HG03521 (cell line): ENCODE data around the gene USPL1.
"Not testable (repeated sequence)": the region's sequence is repeated elsewhere in the genome, so short reads cannot be mapped to it uniquely, and the experiment has no call there.

Experiments
- ATAC-seq: cut with Tn5 transposase; IDR thresholded peaks from one replicate; pipeline ENCODE4 v1.9.1; 2021; ENCODE audit warnings: mild to moderate bottlenecking, moderate library complexity; ENCODE audit not compliant: unreplicated experiment

The USPL1 gene

DNA sequence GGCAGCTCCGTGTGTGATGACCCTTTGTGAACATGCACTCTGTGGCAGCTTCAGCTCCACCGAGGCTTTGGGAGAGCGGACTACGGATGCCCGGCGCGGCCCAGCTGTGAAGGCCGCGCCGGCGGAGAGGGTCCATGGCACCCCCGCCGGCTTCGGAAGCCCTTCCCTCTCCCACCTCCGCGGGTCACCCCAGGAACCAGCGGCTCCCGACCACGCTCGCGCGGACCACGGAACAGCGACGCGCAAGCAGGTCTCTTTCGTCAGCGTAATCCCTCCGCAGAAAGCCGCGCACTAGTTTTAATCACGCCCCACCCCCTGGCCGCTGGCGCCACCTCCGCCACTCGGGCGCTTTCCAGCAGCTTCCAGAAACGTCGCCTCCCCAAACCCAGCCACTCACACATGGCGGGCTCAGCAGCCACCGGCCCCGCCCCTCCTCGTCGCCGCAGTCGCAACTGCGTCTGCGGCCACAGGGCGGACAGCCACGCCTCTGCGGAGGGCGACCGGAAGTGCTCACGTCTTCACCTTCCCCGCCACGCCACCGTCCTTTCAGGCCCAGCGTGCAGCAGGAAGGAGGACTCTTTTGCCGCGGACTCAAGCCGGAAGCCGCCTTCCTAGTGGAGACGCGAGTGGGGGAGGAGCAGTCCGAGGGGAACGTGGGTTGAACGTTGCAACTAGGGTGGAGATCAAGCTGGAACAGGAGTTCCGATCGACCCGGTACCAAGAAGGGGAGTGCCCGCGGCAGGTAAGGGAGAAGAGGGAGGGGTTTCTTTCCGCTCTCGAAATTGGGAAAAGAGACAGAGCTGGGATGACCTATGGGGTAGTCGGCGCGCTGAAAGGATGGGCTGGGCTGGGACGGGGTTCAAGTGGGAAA is at the start of gene USPL1:
TSS of gene USPL1 (plus strand) at position 606 of the 871 bp plus-strand sequence. CDS start 3,221 bp downstream, outside the sequence.
- ATAC-seq, result peak; percentile 88

DNA sequence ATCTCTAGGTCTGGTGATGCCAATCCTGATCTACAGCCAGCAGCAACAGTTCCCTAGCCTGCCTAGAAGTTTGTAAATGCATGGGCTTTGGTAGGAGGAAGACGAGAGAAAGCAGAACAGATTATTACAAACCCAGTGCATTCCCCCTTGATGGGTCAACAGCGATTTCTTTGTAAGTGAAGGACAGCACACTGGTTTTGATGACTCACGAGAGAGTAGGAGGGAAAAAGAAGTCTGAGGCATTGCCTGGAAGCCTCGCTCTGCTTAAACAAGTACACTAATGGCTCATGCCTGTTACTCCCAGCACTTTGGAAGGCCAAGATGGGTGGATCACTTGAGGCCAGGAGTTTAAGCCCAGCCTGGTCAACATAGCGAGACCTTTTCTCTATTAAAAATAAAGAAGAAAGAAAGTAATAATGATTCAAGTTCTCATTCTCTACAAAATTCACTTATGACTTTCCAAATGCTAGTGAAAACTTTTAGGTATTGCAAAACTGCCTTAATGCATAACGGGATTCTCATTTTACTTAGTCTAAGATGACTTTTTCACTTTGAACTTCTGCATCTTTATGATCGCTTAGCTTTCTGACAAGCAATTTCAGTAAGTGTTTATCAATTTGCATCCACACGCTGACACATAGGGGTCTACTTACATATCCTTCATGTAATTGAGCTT is 47.7 kb upstream of the USPL1 start:
- no peak for ATAC-seq

DNA sequence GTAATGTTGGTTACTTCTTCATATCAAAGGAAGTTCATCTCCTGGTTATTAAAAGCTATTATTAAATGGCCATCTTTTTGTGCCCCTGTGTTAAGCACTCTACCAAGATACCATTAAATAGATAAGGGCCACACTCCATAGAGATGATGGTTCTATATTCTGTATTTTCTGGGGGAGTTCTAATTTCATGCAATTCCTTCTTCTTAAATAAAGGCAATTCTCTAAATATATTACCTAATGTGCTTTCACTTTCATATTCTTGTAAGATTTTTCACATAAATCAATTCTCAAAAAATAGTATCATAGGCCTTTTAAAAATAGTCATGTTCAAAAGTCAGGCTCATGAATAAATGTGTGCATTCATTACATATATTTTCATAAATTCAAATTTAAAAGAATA is 47.0 kb upstream of the USPL1 start:
- ATAC-seq, result no peak

DNA sequence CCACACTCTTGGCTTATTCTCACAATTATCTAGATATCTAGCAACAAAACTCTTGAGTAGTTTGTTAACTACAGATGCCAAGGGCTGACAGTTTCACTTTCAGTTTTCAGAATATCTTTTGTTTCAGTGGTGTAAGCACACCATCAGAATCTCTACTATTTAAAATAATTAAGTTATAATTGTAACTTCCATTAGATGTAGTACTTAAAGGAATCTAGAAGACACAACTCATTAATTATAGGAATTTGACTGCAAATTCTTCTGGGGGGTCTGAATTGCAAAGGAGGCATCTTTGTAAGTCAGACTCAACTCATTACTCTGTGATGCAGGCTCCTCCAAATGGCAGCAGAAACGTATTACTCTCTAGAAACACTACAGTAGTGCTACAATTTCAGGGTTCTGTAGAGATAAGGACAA is 44.9 kb upstream of the USPL1 start:
- ATAC-seq, result no peak

DNA sequence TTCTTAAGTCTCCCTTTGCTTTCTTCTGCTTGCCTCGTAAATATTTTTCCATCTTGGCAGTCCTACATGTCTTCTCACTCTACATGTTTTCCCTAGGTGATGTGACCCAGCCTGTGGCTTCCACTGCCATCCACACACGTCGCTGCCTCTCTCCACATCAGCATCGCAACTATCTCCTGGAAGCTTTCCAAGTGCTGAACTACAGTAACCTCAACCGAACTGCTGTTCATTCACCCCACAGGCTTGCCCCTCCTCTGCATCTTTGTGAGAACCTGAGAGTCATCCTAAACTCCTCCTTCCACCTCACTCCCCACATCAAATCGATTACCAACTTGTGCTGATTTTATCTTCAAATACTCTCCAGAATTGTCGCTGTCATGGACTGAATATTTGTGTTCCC is 41.2 kb upstream of the USPL1 start:
- ATAC-seq, result no peak

DNA sequence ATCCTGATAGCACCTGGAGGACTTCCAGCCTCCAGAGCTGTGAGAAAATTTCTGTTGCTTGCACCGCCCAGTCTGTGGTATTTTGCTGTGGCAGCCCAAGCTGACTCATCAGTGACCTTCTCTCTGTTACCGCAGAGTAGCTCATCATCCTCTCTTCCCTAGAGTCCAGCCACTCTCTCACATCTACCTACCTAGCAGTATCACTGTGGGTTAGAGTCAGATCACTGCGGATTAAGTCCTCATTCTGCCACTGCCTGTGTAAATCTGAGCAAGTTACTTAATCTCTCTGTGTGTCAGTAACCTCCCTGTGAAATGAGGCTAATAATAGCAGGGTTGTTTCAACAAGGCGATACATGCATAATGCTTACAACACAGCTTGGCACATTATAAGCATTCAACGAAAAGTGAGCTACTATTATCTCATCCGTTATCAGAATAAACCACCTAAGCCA is 40.3 kb upstream of the USPL1 start:
- peak; percentile 63 for ATAC-seq

DNA sequence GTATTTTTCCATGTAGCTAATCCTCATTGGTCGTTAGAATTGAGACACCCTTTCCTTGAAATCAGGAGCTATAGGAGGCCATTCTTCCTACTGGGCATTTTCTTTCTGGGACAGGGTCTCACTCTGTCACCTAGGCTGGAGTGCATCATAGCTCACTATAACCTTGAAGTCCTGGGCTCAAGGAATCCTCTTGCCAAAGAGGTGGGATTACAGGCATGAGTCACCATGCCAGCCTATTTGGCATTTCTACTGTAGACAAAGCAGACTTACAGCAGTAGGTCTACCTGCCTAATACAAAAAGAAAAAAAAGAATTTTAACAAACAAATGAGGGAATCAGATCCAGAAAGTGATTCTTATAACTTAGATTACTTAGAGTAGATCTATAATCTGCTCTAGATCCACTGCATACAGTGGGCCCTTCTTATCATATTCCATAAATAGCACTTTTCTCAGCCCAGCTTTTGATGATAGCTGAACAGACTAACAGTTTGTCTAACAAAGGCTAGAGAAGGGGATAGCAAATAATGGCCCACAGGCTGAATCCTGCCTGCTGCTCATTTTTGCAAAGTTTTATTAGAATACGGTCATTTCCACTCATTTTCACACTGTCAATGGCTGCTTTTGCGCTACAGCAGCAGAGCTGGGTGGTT is 36.7 kb upstream of the USPL1 start:
- ATAC-seq, result no peak

DNA sequence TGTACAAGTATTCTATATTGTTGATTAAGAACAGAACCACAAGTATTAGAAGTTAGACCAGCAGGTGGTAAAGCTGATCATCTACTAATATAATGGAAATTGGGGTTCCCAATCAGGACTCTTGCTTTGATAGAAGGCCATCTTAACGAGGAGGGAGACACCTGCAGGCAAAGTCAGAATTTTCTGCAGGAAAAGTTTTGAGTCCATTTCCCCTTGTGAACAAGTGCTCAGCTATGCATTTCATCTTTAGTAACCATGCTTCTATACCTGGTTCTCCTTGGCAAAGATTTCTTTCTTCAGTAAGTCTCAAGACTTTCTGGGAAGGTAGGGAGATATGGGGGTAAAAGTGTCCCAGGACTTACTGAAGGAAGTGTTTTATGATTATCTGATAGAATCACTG is 36.1 kb upstream of the USPL1 start:
- no peak for ATAC-seq

DNA sequence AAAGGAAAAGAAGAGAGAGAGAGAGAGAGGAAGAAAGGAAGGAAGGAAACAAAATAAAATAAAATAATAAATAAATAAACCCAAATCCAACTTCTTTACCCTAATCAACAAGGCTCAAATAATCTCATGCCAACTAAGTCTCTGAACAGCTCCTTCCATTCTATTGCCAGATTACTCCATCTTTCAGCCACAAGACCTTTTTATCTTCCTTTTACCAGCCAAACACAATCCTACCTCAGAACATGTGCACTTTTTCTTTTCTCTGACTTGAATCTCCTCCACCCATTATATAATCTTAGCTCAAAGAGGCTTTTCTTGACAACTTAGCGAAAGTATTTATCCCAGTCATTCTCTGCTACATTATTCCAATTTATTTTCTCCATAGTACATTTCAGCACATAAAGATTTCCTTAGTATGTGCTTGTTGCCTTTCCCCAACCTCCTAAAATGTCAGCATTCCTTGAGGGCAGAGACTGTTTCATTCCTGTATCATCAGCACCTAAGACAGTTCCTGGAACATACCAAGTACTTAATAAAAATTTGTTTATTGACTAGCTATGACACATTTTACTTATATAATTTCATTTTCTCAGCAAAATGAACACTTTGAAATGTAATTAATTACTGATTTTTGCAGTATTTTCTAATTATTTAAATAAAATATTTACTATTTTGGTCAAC is 33.5 kb upstream of the USPL1 start:
- no peak for ATAC-seq

DNA sequence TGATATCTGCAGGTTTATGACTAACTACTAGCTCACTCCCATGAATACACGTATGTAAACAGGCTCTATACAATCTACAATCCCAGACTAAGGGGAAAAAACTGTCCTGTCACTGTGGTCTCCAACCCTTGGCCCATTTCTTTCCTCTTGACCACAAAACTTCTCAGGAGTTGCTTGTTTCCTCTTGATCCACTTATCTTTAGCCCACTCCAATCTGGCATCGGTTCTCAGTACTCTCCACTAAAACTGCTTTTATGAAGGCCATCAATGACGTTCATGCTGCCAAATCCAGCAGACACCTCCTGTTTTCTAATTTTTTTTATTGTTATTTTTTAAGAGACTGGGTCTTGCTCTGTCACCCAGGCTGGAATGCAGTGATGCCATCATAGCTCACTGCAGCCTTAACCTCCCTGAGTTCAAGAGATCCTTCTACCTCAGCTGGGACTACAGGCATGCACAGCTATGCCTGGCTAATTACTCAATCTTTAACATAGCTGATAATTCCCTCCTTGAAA is 31.9 kb upstream of the USPL1 start:
- ATAC-seq, result no peak

DNA sequence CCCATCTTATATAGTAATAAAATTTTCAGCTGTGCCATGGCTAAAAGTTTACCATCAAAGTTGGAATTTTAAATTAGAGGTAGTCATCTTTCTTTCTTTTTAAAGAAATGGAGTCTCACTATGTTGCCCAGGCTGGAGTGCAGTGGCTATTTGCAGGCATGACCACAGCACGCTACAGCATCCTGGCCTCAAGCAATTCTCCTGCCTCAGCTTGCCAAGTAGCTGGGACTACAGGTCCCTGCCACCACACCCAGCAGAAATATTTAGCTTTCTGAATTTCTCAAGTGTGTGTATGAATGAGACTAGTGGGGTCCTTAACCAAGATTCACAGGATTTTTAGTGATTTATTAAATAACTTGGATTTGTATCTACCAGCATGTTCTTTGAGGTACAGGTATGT is 30.5 kb upstream of the USPL1 start:
- ATAC-seq, result no peak

DNA sequence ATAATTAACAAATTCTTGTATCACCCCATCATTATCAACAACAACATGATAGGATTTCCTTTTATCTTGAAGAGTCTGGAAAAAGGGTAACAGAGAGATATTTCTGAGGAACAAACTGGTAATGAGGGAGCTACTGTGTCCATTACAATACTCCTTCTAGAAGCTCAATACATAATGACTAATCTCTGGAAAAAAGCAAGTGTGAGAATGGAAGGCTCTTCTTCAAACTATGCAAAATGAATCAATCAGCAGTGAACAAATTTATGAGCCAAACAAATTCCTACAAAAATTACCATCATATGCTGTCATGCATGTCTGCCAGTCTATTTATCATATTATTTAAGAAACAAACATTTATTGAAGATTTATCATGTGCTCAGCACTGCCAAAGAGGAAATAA is 30.0 kb upstream of the USPL1 start:
- ATAC-seq, result no peak

DNA sequence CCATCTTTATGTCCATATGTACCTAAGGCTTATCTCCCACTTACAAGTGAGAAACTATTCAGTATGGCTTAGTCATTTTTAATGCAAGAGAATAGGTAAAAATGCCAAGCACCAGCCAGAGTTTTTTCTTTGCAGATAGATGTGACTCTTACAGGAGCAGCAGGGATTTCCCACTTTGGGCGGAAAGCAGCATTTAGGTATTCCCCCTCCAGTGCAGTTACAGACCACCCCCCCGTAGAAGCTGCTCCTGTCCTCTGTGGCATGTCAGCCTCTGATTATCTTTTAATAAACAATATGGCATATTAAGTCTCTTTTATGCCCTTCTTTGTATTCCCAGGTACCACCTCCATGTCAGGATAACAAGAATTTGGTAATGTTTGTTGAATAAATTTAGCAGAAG is 24.7 kb upstream of the USPL1 start:
- no peak for ATAC-seq

DNA sequence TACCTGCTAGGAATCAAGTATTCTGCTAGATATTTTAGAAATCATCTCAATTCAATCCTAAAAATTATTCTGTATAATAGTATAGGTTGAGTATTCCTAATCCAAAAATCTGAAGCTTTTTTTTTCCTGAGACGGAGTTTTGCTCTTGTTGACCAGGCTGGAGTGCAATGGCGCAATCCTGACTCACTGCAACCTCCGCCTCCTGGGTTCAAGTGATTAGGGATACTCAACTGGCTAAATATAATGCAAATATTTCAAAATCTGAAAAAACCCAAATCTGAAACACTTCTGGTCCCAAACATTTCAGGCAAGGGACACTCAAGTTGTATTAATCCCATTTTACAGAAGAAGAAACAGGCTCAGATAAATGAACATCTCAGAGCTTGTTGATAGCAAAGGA is 17.2 kb upstream of the USPL1 start:
- no peak for ATAC-seq

DNA sequence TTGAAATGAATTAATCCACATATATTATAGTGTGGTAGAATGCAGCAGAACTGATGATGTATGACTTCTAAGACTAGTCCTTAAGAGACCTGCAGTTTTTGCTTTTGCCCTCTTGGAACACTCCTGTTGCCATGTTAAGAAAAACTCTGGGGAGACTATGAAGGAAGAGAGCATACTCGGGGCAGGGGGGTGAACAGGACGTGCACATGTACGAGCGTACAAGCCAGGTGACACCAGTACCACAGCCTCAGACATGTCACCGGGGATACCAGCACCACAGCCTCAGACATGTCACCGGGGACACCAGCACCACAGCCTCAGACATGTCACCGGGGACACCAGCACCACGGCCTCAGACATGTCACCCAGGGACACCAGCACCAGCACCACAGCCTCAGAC is 15.9 kb upstream of the USPL1 start:
- ATAC-seq, result no peak

DNA sequence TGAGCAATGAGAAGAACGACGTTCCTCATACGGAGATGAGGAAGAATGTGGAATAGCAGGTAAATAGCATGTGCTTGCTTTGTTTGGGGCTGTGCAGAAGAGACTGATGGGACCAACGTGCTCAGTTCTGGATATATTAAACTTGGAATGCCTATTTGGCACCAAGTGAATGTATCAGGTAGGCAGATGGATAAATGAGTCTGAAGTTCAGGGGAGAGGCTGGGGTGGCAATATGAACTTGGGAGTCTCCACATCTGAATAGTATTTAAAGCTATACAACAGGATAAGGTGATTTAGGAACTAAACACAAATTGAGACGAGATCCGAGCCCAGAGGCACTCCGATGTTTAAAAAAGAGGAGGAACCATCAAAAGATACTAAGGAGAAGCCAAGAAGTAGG is 12.7 kb upstream of the USPL1 start:
- no peak for ATAC-seq

DNA sequence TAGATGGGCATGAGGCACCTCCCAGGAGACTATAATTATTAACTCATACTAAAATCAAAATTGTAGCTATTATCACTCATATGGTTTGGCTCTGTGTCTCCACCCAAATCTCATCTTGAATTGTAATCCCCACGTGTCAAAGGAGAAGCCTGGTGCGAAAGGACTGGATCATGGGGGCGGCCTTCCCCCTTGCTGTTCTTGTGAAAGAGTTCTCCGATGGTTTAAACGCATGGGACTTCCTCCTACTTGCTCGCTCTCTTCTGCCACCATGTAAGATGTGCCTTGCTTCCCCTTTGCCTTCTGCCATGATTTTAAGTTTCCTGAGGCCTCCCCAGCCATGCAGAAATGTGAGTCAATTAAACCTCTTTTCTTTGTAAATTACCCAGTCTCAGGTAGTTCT is 10.5 kb upstream of the USPL1 start:
- not testable (repeated sequence) for ATAC-seq

DNA sequence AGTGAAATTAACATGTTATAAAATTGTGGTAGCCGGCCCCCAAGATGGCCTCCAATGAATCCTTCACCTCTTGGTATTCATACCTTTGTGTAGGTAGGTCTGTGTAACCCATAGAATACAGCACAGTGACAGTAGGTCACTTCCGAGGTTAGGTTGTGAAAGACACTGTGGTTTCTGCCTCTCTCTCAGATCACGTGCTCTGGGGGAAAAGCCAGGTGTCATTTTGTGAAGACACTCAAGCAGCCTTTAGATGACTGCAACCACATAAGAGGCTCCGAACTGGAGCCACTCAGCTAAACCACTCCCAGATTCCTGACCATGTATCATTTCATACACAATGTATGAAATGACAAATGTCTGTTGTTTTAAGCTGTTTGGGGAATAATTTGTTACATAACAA is 9.8 kb upstream of the USPL1 start:
- peak; percentile 96 for ATAC-seq

DNA sequence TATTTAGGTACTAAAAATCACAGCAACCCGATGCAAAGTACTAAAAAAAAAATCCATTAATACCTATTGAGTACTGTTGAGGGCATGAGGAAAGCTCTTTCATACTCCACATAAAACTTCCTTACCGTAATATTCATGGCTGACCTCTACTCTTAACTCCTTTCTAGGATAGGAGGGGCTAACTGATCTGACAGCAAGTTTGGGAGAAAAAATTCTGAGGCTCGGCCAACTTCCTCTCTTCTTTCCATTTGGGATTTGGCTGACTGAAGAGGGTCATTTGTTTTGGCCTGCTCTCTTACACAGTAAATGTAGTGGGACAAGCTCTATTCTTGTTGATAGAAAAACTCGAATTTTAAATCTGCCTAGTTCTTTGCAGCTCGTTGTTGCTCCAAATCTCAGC is 9.4 kb upstream of the USPL1 start:
- no peak for ATAC-seq

DNA sequence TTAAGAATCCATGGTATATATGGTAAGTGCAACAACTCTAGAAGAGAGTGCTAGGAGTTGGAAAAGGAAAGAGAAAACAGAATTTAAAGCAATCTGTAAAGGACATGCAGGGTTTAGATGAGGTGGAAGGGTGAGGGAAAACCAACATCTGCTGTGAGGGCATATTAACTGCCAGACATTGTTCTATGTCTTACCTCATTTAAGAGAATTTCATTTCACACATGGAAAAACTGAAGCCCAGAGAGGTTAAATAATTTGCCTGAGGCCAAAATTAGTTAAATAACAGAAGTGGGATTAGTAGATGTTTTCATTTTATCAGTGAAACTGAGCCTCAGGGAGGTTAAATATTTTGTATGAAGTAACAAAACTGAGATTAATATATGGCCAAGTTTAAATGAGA is 7.4 kb upstream of the USPL1 start:
- ATAC-seq, result no peak

DNA sequence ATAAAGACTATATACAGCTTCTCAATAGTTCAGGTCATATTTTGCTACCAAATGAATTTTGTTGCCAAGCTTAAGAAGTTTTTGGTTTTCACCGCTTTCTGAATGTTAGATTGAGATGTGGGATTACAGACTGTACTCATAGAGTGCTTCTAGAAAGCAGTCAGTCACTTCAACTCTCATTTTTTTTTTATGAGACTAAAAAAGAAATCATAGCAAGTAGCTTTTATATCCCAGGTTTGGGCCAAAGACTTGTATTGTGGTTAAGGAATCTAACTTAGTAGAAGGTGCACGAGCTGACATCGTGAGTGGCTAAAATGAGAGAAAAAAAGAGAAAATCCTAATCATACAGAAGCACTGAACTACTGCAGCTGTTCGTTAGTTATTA is 2.2 kb upstream of the USPL1 start:
- ATAC-seq, result no peak
